Measurements from ENCODE around the gene MIER1. TPM values are rescaled to one million over a fixed set of nuclear protein-coding genes. Genes with fewer than 3 reads are reported as not detected.

MIER1 gene
- total and polyA plus RNA-seq, 5 donors from 2014 or later: 33.4 to 84.8 (median 37.0) TPM

DNA sequence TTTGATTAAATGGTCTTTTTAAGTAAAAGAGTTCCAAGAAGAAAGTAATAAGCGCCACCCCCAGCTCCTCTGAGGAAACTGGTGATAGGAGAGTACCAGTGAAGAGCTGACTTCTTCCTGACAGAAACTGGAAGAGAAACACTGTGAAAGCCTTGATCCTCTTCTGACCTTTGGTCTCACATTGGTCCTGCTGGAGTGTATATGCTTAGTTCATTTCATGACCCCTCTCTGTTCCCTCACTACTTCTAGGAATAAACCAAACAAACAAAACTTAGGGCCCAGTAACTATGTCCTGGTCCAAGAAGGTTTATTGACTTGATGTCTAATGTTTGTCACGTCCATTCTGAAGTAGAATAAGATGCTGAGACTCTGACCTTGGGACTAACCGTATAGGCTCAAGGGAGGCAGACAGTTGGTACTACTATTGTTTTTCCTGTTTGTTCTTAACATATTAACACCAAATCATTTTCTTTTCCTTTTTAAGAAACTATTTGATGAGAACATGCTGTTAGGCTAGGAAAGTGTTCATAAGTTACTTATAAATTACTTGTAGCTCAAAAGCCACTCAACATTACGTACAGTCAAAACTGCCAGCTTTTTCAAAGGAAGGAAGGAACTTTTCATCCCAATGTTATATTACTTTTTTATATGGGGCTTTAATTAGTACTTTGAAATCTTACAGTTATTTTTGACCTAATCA lies 57.9 kb downstream of the MIER1 start:
- H3K9me3 ChIP-seq (ENCODE audit: control insufficient read depth in 2 of 2, low read length in 2 of 2): no peaks in the 10 kb centered on the region
- H3K27me3 Mint-ChIP-seq: no peaks in the 10 kb centered on the region

DNA sequence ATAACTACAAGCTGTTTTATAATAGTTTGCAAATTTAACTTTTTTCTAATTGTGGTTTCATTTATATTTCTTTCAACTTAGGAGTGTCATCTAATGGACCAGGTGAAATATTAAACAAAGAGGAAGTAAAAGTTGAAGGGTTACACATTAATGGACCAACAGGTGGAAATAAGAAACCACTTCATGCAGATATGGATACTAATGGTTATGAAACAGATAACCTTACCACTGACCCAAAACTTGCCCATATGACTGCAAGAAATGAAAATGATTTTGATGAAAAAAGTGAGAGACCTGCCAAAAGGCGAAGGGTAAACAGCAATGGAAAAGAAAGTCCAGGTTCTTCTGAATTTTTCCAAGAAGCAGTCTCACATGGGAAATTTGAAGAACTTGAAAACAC lies 59.7 kb downstream of the MIER1 start:
- Histone ChIP-seq H3K4me3 (ENCODE audit: low read depth, low read length) (no peak overlapping the region), H3K4me1 (ENCODE audit: control insufficient read depth, insufficient read depth, low read length, poor library complexity, severe bottlenecking) (peaks cover 20% of the 10 kb centered on the region), H3K27me3 (ENCODE audit: control insufficient read depth, insufficient read depth, low read length) (no peaks in the 10 kb centered on the region), H3K9me3 (ENCODE audit: control insufficient read depth in 2 of 2, low read length in 2 of 2) (no peaks in the 10 kb centered on the region), H3K27ac (ENCODE audit: insufficient read depth, low read length, poor library complexity, severe bottlenecking) (no peak overlapping the region), H3K36me3 (ENCODE audit: control insufficient read depth, insufficient read depth, low read length) (peaks cover 65% of the 10 kb centered on the region)
- Mint-ChIP-seq H3K9me3 (no peaks in the 10 kb centered on the region), H3K27me3 (no peaks in the 10 kb centered on the region), H3K4me1 (peaks cover 21 to 41% (median 33%) of the 10 kb centered on the region in 4 donors), H3K27ac (peak overlapping the region in 2 of 3 donors; percentile 71 to 90), H3K4me3 (no peak overlapping the region), H3K36me3 (peaks cover 35% of the 10 kb centered on the region)
- DNase-seq: no peak
- no peak for ATAC-seq (ENCODE audit: low read depth in 2 of 2)

More for the DNA sequence above, 57.9 kb downstream of the MIER1 start:
- Histone ChIP-seq H3K36me3 (ENCODE audit: control insufficient read depth, insufficient read depth, low read length) (peaks cover 64% of the 10 kb centered on the region), H3K4me3 (ENCODE audit: low read depth, low read length) (no peak overlapping the region), H3K27ac (ENCODE audit: insufficient read depth, low read length, poor library complexity, severe bottlenecking) (peak overlapping the region; percentile 78), H3K4me1 (ENCODE audit: control insufficient read depth, insufficient read depth, low read length, poor library complexity, severe bottlenecking) (peaks cover 20% of the 10 kb centered on the region), H3K27me3 (ENCODE audit: control insufficient read depth, insufficient read depth, low read length) (no peaks in the 10 kb centered on the region)
- Mint-ChIP-seq H3K4me3 (peak overlapping the region in 2 of 4 donors; percentile 32 to 47), H3K36me3 (peaks cover 32% of the 10 kb centered on the region), H3K4me1 (peaks cover 25 to 37% (median 33%) of the 10 kb centered on the region in 4 donors), H3K9me3 (no peaks in the 10 kb centered on the region), H3K27ac (peak overlapping the region; percentile 43 to 72 (median 55))
- ATAC-seq (ENCODE audit: low read depth in 2 of 2) (no peak), DNase-seq (peak in 1 of 3 donors; percentile 8)

DNA sequence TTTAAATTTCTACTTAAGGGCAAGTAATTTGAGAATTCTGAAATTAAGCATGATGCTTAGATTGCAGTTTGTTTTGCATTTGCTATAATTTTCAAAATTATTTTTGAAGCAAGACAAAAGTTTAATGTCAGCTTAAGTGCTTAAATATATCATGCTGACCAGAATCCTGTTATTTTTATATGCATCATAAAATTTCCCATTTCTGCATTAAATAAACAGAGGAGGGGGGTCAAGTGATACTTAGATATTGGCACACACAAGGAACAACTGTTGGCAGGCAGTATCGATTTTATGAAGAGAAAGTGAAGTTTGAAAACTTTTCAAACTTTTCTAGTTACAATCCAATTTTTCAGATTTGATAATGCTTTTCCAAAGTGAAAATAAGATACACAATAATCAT lies 61.0 kb downstream of the MIER1 start:
- Mint-ChIP-seq H3K4me1 (peaks cover 17 to 36% (median 27%) of the 10 kb centered on the region in 4 donors), H3K27me3 (no peaks in the 10 kb centered on the region), H3K9me3 (no peaks in the 10 kb centered on the region), H3K4me3 (no peak overlapping the region), H3K36me3 (peaks cover 30% of the 10 kb centered on the region), H3K27ac (no peak overlapping the region)
- DNase-seq: no peak
- H3K27me3 ChIP-seq (ENCODE audit: control insufficient read depth, insufficient read depth, low read length): no peaks in the 10 kb centered on the region
- no peak for ATAC-seq (ENCODE audit: low read depth in 2 of 2)
- peaks cover 58% of the 10 kb centered on the region for H3K36me3 ChIP-seq (ENCODE audit: control insufficient read depth, insufficient read depth, low read length)
- no peaks in the 10 kb centered on the region for H3K9me3 ChIP-seq (ENCODE audit: control insufficient read depth in 2 of 2, low read length in 2 of 2)
- no peak overlapping the region for H3K4me3 ChIP-seq (ENCODE audit: low read depth, low read length)
- peaks cover 14% of the 10 kb centered on the region for H3K4me1 ChIP-seq (ENCODE audit: control insufficient read depth, insufficient read depth, low read length, poor library complexity, severe bottlenecking)
- no peak overlapping the region for H3K27ac ChIP-seq (ENCODE audit: insufficient read depth, low read length, poor library complexity, severe bottlenecking)

DNA sequence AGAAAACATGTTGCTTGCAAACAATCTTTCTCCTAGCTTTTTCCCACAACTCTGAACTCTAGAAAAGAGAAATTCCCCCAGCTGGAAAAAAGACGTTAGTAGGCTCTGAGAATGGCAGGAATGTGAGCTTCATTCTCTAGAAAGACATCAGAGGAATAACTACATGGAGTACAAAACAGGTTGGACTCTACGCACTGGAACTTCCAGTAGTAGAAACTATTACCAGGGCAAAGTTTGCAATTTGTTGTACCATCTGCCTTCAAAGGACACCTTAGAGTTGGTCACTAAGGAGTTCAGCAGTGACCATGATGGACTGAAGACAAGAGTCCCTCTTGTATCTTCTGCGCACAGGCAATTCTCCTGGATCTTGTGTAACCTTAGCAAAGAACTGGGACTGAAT lies 68.3 kb downstream of the MIER1 start:
- H3K27me3 ChIP-seq (ENCODE audit: control insufficient read depth, insufficient read depth, low read length): no peaks in the 10 kb centered on the region
- ATAC-seq (ENCODE audit: low read depth in 2 of 2) (no peak), DNase-seq (no peak)
- no peaks in the 10 kb centered on the region for H3K9me3 ChIP-seq (ENCODE audit: control insufficient read depth in 2 of 2, low read length in 2 of 2)
- H3K4me3 Mint-ChIP-seq: no peak overlapping the region
- peaks cover under 1 to 13% (median 11%) of the 10 kb centered on the region in 4 donors for H3K4me1 Mint-ChIP-seq
- H3K36me3 Mint-ChIP-seq: peaks cover 11% of the 10 kb centered on the region
- H3K9me3 Mint-ChIP-seq: no peaks in the 10 kb centered on the region
- peaks cover 19% of the 10 kb centered on the region for H3K36me3 ChIP-seq (ENCODE audit: control insufficient read depth, insufficient read depth, low read length)
- H3K27me3 Mint-ChIP-seq: no peaks in the 10 kb centered on the region
- no peak overlapping the region for H3K4me3 ChIP-seq (ENCODE audit: low read depth, low read length)
- no peaks in the 10 kb centered on the region for H3K4me1 ChIP-seq (ENCODE audit: control insufficient read depth, insufficient read depth, low read length, poor library complexity, severe bottlenecking)
- no peak overlapping the region for H3K27ac ChIP-seq (ENCODE audit: insufficient read depth, low read length, poor library complexity, severe bottlenecking)
- H3K27ac Mint-ChIP-seq: no peak overlapping the region

DNA sequence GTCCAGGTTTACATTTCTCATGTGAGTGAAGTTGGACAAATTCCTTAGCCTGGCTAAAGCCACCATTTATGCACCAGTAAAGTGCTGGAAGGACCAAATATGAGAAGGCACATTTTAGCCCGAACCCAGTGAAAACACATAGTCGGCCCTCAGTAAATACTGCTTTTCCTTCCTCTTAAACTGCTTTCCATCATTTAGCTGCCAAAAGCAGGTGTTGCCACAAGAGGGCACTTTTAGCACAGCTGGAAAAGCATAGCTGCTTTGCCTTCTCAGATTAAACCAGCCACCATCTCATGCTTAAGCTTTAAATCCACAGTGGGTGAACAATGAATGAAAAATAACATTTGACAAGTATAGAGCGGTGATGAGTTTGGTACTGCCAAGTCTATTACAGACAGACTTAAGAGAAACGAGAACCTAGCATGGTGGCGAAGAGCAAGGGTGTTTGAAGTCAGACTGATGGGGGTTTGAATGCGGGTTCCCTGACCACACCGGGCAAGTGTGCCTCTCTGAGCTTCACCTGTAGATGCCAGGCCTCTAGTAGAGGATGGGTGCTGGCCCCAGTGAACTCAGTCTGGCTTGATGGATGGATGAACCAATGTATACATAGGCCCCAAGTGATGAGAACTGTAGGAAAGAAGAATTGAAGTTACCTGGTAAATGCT lies 71.4 kb downstream of the MIER1 start:
- Histone ChIP-seq H3K9me3 (ENCODE audit: control insufficient read depth in 2 of 2, low read length in 2 of 2) (no peaks in the 10 kb centered on the region), H3K4me1 (ENCODE audit: control insufficient read depth, insufficient read depth, low read length, poor library complexity, severe bottlenecking) (peaks cover 6% of the 10 kb centered on the region), H3K27ac (ENCODE audit: insufficient read depth, low read length, poor library complexity, severe bottlenecking) (peak overlapping the region; percentile 25), H3K4me3 (ENCODE audit: low read depth, low read length) (no peak overlapping the region), H3K36me3 (ENCODE audit: control insufficient read depth, insufficient read depth, low read length) (peaks cover 26% of the 10 kb centered on the region), H3K27me3 (ENCODE audit: control insufficient read depth, insufficient read depth, low read length) (no peaks in the 10 kb centered on the region)
- Mint-ChIP-seq H3K9me3 (no peaks in the 10 kb centered on the region), H3K27ac (peak overlapping the region in 1 of 3 donors; percentile 14), H3K27me3 (no peaks in the 10 kb centered on the region), H3K4me3 (no peak overlapping the region), H3K36me3 (peaks cover 5% of the 10 kb centered on the region), H3K4me1 (peaks cover 4 to 18% (median 15%) of the 10 kb centered on the region in 4 donors)
- peak; percentile 73 to 79 for ATAC-seq (ENCODE audit: low read depth in 2 of 2)
- peak; percentile 27 to 81 (median 61) for DNase-seq

DNA sequence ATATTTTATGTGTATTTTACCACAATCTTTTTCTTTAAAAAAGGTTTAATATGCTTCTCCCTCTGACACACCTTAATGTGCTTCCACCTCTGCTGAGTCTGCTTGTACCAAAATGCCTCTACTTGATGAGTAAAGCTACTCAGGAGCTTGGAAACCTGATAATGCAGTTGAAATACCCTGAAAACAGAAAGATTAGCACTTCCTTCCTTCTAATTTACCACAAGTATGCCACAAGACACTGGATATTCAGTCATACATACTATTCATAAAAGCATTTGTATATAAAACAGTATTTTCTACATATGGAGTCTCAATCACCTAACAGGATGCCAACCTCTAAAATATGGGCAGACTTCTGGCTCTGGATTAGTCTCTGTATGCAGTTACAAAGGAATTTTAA lies 74.2 kb downstream of the MIER1 start:
- H3K9me3 Mint-ChIP-seq: no peaks in the 10 kb centered on the region
- H3K36me3 ChIP-seq (ENCODE audit: control insufficient read depth, insufficient read depth, low read length): peaks cover 47% of the 10 kb centered on the region
- no peak overlapping the region for H3K4me3 ChIP-seq (ENCODE audit: low read depth, low read length)
- peaks cover 20% of the 10 kb centered on the region for H3K36me3 Mint-ChIP-seq
- H3K9me3 ChIP-seq (ENCODE audit: control insufficient read depth in 2 of 2, low read length in 2 of 2): no peaks in the 10 kb centered on the region
- ATAC-seq (ENCODE audit: low read depth in 2 of 2): no peak
- no peaks in the 10 kb centered on the region for H3K27me3 ChIP-seq (ENCODE audit: control insufficient read depth, insufficient read depth, low read length)
- H3K27me3 Mint-ChIP-seq: no peaks in the 10 kb centered on the region
- peaks cover 4 to 24% (median 17%) of the 10 kb centered on the region in 4 donors for H3K4me1 Mint-ChIP-seq
- peak overlapping the region in 1 of 3 donors; percentile 15 for H3K27ac Mint-ChIP-seq
- DNase-seq: no peak
- H3K4me1 ChIP-seq (ENCODE audit: control insufficient read depth, insufficient read depth, low read length, poor library complexity, severe bottlenecking): peaks cover 6% of the 10 kb centered on the region
- H3K4me3 Mint-ChIP-seq: no peak overlapping the region
- H3K27ac ChIP-seq (ENCODE audit: insufficient read depth, low read length, poor library complexity, severe bottlenecking): no peak overlapping the region

- Mint-ChIP-seq H3K36me3 (peaks cover 24% of the 10 kb centered on the region), H3K9me3 (no peaks in the 10 kb centered on the region)
These were observed 75.0 kb downstream of the MIER1 start for GRCh38 chr1:66999640-67000400.

More at GRCh38 chr1:66999640-67000400, 75.0 kb downstream of the MIER1 start:
- H3K36me3 ChIP-seq (ENCODE audit: control insufficient read depth, insufficient read depth, low read length): peaks cover 53% of the 10 kb centered on the region
- H3K4me1 ChIP-seq (ENCODE audit: control insufficient read depth, insufficient read depth, low read length, poor library complexity, severe bottlenecking): peaks cover 6% of the 10 kb centered on the region
- no peaks in the 10 kb centered on the region for H3K9me3 ChIP-seq (ENCODE audit: control insufficient read depth in 2 of 2, low read length in 2 of 2)
- no peaks in the 10 kb centered on the region for H3K27me3 ChIP-seq (ENCODE audit: control insufficient read depth, insufficient read depth, low read length)
- no peak overlapping the region for H3K27ac ChIP-seq (ENCODE audit: insufficient read depth, low read length, poor library complexity, severe bottlenecking)
- H3K27me3 Mint-ChIP-seq: no peaks in the 10 kb centered on the region
- DNase-seq (no peak), ATAC-seq (ENCODE audit: low read depth in 2 of 2) (no peak)
- H3K4me3 Mint-ChIP-seq: no peak overlapping the region
- H3K4me1 Mint-ChIP-seq: peaks cover 4 to 24% (median 17%) of the 10 kb centered on the region in 4 donors
- H3K27ac Mint-ChIP-seq: peak overlapping the region in 1 of 3 donors; percentile 43
- no peak overlapping the region for H3K4me3 ChIP-seq (ENCODE audit: low read depth, low read length)
